Activated T-cell treated with anti-CD3 and anti-CD28 coated beads, Interleukin-2, amount 50 U/mL, for 24 hours (primary cell): ENCODE results near the gene GRK2.

Experiments
- DNase-seq: peaks from one replicate; pipeline ENCODE4 v3.0.0-alpha.2; 2020
- H3K27ac Mint-ChIP-seq: 2 replicates; pipeline ENCODE4 v1.8.0; 2020; ENCODE audit warnings: mild to moderate bottlenecking, mixed read lengths
- H3K27me3 Mint-ChIP-seq: 2 replicates; pipeline ENCODE4 v1.8.0; 2020; ENCODE audit warnings: mixed read lengths
- H3K36me3 Mint-ChIP-seq: 2 replicates; pipeline ENCODE4 v1.8.0; 2020; ENCODE audit warnings: low read depth, mixed read lengths
- H3K4me1 Mint-ChIP-seq: 2 replicates; pipeline ENCODE4 v1.8.0; 2020; ENCODE audit warnings: low read depth, mixed read lengths
- H3K4me3 Mint-ChIP-seq: 2 replicates; pipeline ENCODE4 v1.8.0; 2020; ENCODE audit warnings: mild to moderate bottlenecking, moderate library complexity, mixed read lengths
- H3K9me3 Mint-ChIP-seq: 2 replicates; pipeline ENCODE4 v1.8.0; 2020; ENCODE audit warnings: mixed read lengths

Gene GRK2

DNA sequence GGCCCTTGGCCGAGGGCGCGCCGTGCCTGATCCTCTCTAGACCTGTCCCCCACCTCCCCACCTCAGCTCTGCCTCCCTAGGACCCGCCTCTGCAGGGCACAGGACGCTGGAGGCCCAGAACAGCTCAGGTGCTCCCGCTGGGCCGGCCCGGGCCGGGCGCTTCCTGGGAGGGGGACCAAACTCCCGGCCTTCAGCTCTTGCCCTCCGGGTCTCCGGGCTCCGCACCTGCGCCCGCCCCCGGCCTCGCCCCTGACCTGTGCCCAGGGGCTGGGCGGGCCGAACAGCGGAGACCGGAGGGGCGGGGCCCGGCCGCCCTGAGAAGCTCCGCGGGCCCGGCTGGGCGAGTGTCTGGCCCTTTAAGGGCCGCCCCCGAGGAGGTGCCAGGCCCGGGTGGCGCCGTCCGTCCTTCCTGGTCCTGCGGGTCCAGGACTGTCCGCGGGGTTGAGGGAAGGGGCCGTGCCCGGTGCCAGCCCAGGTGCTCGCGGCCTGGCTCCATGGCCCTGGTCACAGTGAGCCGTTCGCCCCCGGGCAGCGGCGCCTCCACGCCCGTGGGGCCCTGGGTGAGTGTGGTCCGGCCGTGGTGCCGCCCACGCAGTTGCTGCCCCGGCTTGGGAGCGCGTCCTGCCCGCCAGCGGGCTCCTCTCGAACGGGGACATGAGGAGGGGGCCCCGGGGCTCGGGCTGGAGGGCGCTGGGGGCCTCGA is 37.0 kb downstream of the GRK2 start, which contains the start of gene SSH3:
TSS of gene SSH3 (plus strand) at position 399 of the 703 bp plus-strand sequence. CDS start at position 495, 96 bp downstream.
- Mint-ChIP-seq H3K27ac (peak within 1 kb of the TSS; percentile 69), H3K4me1 (peaks cover 19% of the 10 kb centered on the region), H3K36me3 (peaks cover 41% of the 10 kb centered on the region), H3K4me3 (peak within 1 kb of the TSS; percentile 66), H3K9me3 (no peaks in the 10 kb centered on the region), H3K27me3 (no peaks in the 10 kb centered on the region)
- peak; percentile 73 for DNase-seq

DNA sequence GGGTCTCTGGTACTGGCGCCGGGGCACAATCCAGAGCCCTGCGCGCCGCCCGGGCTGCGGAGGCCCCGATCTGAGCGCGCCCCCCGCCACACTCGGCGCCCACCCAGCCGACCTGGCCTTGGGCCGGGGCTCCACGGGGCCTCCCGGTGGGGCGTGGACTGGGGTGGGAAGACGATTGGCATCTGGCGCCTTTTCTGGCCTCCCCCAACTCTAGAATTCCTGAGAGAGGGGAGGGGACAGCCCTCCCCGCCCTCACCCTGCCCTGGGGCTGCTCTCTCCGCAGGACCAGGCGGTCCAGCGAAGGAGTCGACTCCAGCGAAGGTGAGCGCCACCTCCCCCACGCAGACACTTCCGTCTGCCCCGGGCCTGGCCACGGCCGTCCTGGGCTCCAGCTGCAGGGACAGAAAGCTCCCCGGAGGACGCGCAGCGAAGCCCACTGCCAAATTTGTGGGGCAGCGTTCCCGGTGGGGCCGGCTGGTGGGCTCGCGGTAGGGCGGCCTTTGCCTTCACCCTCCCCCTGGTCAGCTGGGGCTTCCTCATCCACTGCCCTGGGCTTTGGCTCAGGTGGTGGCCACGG is 37.6 kb downstream of the GRK2 start:
- Mint-ChIP-seq H3K4me3 (peak overlapping the region; percentile 66), H3K27ac (no peak overlapping the region), H3K9me3 (no peaks in the 10 kb centered on the region), H3K4me1 (peaks cover 15% of the 10 kb centered on the region), H3K36me3 (peaks cover 34% of the 10 kb centered on the region), H3K27me3 (no peaks in the 10 kb centered on the region)
- peak; percentile 59 for DNase-seq

DNA sequence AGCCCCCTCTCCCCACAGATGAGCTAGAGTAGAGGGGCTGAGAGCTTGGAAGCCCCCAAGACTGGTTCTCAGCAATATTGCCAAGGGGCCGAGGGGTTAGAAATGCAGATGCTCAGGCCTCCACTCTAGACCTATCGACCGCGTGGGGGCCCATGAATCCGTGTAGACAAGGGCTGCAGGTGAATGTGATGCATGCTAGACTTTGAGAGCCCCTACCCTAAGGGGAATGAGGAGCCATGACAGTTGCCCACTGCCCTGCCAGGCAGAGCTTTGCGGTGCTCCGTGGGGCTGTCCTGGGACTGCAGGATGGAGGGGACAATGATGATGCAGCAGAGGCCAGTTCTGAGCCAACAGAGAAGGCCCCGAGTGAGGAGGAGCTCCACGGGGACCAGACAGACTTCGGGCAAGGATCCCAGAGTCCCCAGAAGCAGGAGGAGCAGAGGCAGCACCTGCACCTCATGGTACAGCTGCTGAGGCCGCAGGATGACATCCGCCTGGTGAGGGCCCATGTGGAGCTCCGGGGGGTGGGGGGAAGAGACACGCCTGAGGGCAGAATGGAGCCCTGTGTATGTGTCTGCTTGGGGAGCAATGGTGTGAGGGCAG is 38.3 kb downstream of the GRK2 start:
- no peaks in the 10 kb centered on the region for H3K27me3 Mint-ChIP-seq
- H3K36me3 Mint-ChIP-seq = peaks cover 29% of the 10 kb centered on the region
- no peak for DNase-seq
- H3K9me3 Mint-ChIP-seq = no peaks in the 10 kb centered on the region
- H3K27ac Mint-ChIP-seq = peak overlapping the region; percentile 52
- peak overlapping the region; percentile 66 for H3K4me3 Mint-ChIP-seq
- H3K4me1 Mint-ChIP-seq = peaks cover 15% of the 10 kb centered on the region

DNA sequence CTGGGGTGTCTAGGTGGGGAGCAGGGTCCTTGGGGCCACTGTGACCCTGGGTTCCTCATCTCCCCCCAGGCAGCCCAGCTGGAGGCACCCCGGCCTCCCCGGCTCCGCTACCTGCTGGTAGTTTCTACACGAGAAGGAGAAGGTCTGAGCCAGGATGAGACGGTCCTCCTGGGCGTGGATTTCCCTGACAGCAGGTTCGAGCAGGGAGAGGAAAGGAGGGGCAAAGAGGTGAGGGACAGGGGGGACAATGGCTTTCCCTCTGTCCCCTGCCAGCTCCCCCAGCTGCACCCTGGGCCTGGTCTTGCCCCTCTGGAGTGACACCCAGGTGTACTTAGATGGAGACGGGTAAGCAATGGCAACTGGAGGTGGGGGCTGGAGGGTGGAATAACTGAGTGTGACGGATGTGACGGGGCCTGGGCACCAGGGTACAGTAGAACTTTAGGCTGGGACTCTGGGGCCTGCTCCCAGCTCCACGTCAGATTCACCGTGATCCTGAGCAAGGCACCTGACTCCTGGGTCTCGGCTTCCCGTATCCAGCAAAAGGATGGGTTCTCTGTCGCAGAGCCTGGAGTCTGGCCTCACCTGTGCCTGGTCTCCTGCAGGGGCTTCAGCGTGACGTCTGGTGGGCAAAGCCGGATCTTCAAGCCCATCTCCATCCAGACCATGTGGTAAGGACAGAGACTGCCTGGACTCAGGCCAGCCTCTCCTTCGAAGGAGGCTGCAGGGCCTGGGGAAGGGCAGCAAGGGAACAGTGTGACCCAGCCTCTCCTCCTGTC is 40.7 kb downstream of the GRK2 start:
- Mint-ChIP-seq H3K9me3 (no peaks in the 10 kb centered on the region), H3K4me3 (no peak overlapping the region), H3K27ac (no peak overlapping the region), H3K27me3 (no peaks in the 10 kb centered on the region), H3K4me1 (peaks cover 24% of the 10 kb centered on the region), H3K36me3 (peaks cover 12% of the 10 kb centered on the region)
- no peak for DNase-seq

DNA sequence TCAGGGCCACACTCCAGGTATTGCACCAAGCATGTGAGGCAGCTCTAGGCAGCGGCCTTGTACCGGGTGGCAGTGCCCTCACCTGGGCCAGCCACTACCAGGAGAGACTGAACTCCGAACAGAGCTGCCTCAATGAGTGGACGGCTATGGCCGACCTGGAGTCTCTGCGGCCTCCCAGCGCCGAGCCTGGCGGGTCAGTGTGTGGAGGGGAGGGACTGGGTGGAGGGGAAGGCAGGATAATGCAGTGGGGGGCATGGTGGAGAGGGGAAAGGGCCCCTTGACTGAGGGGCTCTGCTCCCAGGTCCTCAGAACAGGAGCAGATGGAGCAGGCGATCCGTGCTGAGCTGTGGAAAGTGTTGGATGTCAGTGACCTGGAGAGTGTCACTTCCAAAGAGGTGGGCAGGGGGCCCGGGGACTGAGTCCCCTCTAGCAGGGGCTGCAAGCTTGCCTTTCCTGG is 41.3 kb downstream of the GRK2 start:
- Mint-ChIP-seq H3K27ac (no peak overlapping the region), H3K4me1 (peaks cover 26% of the 10 kb centered on the region), H3K9me3 (no peaks in the 10 kb centered on the region), H3K4me3 (no peak overlapping the region), H3K27me3 (no peaks in the 10 kb centered on the region), H3K36me3 (peaks cover 6% of the 10 kb centered on the region)
- no peak for DNase-seq

DNA sequence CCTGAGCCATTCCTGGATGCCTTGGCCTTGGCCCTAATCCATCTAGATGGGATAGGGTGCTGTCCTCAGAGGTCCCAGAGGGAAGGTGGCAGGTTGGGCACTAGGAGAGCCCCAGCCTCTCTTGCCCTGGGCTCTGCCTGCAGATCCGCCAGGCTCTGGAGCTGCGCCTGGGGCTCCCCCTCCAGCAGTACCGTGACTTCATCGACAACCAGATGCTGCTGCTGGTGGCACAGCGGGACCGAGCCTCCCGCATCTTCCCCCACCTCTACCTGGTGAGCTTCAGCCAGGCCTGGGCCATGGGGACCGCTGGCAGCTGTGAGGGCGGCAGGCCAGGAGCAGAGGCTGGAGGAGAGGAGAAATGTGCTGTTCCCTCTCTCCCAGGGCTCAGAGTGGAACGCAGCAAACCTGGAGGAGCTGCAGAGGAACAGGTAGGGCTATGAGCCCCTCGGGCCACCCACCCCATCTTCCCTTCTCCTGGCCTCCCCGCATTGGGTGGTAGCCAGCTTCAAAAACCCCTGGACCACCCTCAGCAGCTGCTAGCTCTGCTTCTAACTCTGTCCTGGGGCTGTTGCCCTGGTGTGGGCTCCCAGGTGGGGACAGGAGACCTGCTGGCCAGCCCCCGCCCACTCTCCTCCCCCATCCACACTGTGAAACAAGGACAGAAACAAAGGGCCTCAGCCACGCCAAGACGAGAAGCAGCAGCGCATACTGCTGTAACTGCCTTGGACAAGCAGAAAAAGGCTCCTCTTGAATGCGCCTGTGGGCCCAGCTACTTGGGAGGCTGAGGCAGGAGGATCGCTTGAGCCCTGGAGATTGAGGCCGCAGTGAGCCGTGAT is 42.0 kb downstream of the GRK2 start:
- Mint-ChIP-seq H3K36me3 (peaks cover 3% of the 10 kb centered on the region), H3K4me1 (peaks cover 28% of the 10 kb centered on the region), H3K4me3 (no peak overlapping the region), H3K9me3 (no peaks in the 10 kb centered on the region), H3K27me3 (no peaks in the 10 kb centered on the region), H3K27ac (no peak overlapping the region)
- no peak for DNase-seq

DNA sequence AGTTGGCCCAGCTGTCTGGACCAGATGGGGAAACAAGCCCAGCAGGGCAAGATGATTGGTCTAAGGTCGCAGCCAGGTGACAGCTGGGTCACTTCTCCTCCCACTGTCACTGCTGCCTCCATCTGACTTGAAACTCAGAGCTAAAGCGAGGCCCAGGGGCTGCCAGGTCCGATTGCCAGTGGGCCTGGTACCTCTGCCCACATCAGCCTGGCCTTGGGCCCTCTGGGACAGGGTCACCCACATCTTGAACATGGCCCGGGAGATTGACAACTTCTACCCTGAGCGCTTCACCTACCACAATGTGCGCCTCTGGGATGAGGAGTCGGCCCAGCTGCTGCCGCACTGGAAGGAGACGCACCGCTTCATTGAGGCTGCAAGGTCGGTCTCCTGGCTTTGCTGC is 42.9 kb downstream of the GRK2 start:
- H3K27ac Mint-ChIP-seq = no peak overlapping the region
- no peak for DNase-seq
- H3K4me1 Mint-ChIP-seq = peaks cover 31% of the 10 kb centered on the region
- no peaks in the 10 kb centered on the region for H3K27me3 Mint-ChIP-seq
- H3K36me3 Mint-ChIP-seq = peaks cover 3% of the 10 kb centered on the region
- no peaks in the 10 kb centered on the region for H3K9me3 Mint-ChIP-seq
- H3K4me3 Mint-ChIP-seq = no peak overlapping the region

DNA sequence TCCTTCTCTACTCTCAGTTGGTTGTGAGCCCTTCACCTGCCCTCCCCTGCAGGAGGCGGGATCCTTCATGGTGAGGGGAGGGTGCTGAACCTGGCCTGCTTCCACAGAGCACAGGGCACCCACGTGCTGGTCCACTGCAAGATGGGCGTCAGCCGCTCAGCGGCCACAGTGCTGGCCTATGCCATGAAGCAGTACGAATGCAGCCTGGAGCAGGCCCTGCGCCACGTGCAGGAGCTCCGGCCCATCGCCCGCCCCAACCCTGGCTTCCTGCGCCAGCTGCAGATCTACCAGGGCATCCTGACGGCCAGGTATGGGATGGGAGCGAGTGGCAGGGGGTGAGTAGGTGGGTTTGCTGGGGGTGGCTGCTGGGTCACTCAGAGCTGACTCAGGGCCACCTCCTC is 43.4 kb downstream of the GRK2 start:
- Mint-ChIP-seq H3K27me3 (no peaks in the 10 kb centered on the region), H3K4me3 (no peak overlapping the region), H3K36me3 (peaks cover 3% of the 10 kb centered on the region), H3K4me1 (peaks cover 27% of the 10 kb centered on the region), H3K9me3 (no peaks in the 10 kb centered on the region), H3K27ac (peak overlapping the region; percentile 18)
- no peak for DNase-seq

DNA sequence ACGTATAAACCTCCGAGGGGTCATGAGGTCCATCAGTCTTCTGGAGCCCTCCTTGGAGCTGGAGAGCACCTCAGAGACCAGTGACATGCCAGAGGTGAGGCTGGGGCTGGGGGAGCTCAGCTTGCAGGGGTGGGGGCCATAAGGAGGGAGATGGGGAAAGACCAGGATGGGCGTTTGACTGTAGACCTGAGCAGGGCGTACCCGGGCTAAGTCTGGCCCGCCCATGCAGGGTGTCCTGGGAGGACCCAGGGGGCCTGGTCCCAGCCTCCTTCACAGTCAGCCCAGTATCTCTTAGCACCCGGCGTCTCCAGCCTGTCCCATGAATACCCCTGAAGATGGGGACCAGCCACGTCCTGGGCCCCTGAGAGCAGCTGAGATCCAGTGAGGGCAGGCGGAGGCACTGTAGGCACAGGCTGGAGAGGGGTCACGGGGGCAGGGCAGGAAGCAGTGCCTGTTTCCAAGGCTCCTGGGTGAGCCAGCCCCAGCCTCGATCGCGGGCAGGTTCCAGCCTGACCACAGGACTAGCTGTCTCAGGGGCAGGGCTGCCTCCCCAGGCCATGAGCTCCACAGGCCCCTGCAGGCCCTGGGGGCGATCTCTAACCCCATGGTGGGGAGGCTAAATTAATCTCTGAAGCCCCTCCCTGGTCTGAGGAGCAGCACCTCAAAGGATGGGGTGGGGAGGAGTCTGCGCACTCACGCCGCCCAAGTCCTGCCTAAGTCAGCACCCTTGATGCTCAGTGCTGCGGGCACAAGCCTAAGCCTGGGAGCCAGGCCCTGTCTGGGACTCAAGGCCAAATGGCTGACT is 44.2 kb downstream of the GRK2 start:
- Mint-ChIP-seq H3K27me3 (no peaks in the 10 kb centered on the region), H3K4me1 (peaks cover 26% of the 10 kb centered on the region), H3K9me3 (no peaks in the 10 kb centered on the region), H3K27ac (no peak overlapping the region), H3K4me3 (no peak overlapping the region), H3K36me3 (peaks cover 3% of the 10 kb centered on the region)
- no peak for DNase-seq

DNA sequence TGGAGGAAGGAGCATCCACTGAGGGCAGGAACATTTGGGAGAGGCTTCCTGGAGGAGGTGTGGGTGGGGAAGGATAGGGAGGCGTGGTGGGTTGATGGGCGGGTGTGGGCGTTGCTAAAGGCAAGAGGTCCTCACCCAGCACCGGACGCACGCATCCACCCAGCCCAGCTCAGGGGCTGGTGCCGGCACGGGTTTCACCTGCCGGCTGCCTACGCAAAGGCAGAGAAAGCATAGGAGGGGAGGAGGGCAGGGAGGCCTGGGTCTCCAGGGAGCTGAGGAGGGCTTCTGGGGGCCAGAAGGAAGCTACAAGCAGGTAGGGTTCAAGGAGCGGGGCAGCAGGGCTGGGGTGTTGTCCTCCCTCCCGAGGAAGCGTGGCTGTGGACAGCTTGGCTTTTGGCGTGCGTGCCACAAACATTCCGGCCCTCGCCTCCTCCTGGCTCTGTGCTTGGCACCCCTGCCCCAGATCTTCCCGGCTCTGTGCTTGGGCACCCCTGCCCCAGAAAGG is 44.8 kb downstream of the GRK2 start:
- no peak for DNase-seq
- H3K36me3 Mint-ChIP-seq = peaks cover 3% of the 10 kb centered on the region
- H3K27ac Mint-ChIP-seq = no peak overlapping the region
- no peak overlapping the region for H3K4me3 Mint-ChIP-seq
- H3K27me3 Mint-ChIP-seq = no peaks in the 10 kb centered on the region
- peaks cover 27% of the 10 kb centered on the region for H3K4me1 Mint-ChIP-seq
- H3K9me3 Mint-ChIP-seq = no peaks in the 10 kb centered on the region

DNA sequence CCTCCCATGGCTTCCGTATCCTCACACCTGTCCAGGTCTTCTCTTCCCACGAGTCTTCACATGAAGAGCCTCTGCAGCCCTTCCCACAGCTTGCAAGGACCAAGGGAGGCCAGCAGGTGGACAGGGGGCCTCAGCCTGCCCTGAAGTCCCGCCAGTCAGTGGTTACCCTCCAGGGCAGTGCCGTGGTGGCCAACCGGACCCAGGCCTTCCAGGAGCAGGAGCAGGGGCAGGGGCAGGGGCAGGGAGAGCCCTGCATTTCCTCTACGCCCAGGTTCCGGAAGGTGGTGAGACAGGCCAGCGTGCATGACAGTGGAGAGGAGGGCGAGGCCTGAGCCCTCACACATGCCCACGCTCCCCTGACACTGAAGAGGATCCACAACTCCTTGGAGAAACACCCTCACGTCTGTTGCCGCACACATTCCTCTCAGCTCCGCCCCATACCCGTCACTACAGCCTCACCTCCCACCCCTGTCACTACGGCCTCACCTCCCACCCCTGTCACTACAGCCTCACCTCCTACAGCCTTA is 45.3 kb downstream of the GRK2 start:
- Mint-ChIP-seq H3K36me3 (peaks cover 3% of the 10 kb centered on the region), H3K4me1 (peaks cover 30% of the 10 kb centered on the region), H3K9me3 (no peaks in the 10 kb centered on the region), H3K27me3 (no peaks in the 10 kb centered on the region), H3K27ac (peak overlapping the region; percentile 44), H3K4me3 (no peak overlapping the region)
- no peak for DNase-seq

DNA sequence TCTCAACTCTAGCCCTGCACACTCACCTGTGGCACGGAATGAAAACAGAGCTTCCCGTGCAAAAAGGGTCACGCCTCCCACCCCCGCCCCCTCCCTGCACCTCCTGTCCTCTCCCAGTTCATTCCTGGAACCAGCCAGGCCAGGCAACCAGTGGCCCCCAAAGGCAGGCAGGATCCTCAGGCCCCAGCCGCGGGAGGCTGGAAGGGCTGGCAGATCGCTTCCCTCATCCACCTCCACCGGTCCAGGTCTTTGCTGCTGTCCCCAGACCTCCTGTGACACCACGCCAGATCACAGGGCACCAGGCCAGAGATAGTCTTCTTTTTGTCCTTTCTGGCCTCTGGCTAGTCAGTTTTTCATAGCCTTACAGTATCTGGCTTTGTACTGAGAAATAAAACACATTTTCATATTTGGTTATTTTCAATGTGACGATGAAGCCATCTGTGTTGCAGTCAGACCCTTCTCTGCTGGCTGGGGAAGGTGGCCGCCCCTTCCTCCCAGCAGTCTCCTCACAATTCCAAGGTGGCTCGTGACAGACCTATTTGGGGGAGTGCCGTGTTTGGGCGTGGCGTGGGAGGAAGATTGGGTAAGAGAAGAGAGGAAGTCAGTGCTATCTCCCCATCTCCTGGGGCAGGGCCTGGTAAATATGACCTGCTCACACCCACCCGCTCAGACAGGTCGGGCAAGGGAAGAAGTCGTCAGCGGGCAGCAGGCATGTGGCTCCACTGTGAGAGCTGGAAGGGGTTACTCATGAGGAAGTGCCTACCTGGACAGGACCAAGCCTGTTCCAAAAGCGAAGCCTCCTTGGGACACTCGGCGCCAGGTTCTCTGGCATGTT is 46.1 kb downstream of the GRK2 start:
- no peak for DNase-seq
- Mint-ChIP-seq H3K36me3 (peaks cover 3% of the 10 kb centered on the region), H3K4me3 (no peak overlapping the region), H3K27ac (peak overlapping the region; percentile 85), H3K9me3 (no peaks in the 10 kb centered on the region), H3K27me3 (no peaks in the 10 kb centered on the region), H3K4me1 (peaks cover 34% of the 10 kb centered on the region)
